Globus pallidus (tissue), 1 donor: ENCODE data around the gene GJC2.

Experiments used
- DNase-seq: peaks from one replicate; pipeline ENCODE4 v3.0.0-alpha.2; 2015; ENCODE audit warnings: low spot score

Gene GJC2

GRCh38 chr1:228145463-228146416, 4.0 kb upstream of the GJC2 start:
- DNase-seq: no peak

DNA sequence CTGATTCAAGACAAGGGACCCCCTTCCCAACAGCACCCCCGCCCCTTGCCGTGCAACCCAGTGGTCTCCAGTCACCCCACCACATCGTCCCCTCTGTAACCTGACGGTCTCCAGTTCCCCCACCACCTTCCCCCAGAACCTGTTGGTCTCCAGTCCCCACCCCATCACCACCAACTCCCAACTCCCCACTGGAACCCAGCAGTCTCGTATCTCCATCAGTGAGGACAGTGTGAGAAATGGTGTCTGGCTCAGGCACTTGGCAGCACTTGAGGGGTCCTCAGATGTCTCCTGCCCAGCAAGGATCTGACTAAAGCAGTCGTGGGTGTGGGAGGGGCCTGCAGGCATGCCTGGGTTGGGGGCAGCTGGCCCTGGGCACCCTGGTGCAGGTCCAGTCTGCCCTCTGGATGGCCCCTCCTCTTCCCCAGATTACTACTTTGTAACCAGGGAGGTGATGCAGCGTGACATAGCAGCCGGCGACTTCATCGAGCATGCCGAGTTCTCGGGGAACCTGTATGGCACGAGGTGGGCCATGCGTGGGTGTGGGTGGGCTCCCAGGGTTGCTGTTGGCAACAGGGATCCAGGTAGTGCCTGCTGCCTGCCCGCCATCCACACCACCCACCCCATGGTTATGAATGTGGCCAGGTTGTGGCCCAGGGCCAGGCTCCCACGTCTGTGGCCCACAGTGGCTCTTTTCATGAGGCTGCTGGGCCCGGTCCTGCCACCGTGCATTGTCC, 3.1 kb upstream of the GJC2 start:
- no peak for DNase-seq

DNA sequence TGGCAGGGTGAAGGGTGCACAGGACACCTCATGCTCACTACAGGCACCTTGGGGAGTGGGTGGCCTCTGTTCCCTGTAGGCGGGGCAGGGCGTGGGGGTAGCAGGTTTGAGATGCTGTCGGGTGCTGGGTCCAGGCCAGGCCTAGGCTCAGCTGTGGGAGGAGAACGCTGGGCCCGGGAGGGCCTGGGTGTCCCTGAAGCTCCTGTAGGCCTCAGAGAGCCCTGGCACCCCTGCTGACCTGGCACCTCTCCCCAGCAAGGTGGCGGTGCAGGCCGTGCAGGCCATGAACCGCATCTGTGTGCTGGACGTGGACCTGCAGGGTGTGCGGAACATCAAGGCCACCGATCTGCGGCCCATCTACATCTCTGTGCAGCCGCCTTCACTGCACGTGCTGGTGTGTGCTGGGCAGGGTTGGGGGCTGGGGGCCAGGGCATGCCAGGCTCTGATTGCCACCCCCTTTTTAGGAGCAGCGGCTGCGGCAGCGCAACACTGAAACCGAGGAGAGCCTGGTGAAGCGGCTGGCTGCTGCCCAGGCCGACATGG, 2.5 kb upstream of the GJC2 start:
- no peak for DNase-seq

- no peak for DNase-seq
Measured at GRCh38 chr1:228147768-228148167, 2.0 kb upstream of the GJC2 start.

DNA sequence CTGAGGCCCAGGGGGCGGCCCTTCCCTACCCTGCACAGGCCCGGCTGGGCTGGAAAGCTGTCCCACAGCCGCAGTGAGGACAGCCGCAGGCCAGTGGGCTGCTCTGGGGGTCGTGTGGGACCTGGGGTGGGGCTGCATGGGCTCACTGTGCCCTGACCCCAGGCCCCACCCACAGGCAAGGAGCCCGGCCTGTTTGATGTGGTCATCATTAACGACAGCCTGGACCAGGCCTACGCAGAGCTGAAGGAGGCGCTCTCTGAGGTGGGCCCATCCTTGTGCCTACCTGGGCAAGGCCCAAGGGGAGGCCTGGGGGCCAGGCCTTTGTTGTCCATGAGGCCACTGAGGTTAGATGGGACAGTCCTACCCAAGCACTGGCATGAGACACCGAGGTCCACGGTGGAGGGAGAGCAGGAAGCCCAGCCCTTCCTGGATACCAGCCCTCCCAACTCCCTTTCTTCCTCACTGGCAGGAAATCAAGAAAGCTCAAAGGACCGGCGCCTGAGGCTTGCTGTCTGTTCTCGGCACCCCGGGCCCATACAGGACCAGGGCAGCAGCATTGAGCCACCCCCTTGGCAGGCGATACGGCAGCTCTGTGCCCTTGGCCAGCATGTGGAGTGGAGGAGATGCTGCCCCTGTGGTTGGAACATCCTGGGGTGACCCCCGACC, 1.4 kb upstream of the GJC2 start:
- no peak for DNase-seq

DNA sequence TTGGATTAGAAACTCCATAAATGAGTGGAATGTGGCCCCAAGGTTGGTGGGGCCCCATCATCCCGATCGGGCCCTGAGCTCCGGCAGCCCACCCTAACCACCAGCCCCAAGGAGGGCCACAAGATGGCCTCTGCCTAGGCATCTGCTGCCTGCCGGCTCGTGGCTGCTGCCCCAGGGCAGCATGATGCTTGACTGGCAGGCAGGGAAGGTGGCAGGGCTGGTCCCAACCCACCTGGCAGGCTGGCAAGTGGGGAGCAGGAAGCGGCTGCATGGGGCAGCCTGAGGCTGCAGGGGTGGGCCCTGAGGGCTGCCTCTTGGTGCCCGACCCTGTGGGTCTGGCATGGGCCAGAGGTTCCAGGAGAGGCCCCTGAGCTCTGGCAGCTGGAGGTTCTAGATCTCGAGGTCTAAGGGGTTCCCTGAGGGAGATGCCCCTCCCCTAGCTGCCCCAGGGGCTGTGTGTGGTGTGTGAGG, 760 bp upstream of the GJC2 start:
- DNase-seq: no peak

DNA sequence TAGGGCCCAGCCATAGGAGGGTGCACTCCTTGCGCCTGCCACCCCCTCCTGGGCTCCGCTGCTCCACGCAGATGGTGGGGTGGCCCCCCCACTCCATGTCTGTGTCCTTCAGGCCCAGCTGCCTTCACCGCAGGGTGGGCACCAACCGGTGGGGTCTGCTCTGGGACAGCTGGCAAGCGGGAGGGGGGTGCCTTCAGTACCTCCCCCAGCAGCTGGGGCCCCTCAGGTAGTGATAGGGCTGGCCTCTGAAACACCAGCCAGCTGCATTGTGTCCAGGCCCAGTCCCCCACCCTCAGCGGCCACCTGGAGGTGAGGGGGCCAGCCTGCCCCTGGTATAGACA, 360 bp downstream of the GJC2 start:
- DNase-seq: peak; percentile 37

GRCh38 chr1:228150461-228151179, 890 bp downstream of the GJC2 start:
- DNase-seq: peak; percentile 82

GRCh38 chr1:228151180-228151925, 1.6 kb downstream of the GJC2 start:
- no peak for DNase-seq

DNA sequence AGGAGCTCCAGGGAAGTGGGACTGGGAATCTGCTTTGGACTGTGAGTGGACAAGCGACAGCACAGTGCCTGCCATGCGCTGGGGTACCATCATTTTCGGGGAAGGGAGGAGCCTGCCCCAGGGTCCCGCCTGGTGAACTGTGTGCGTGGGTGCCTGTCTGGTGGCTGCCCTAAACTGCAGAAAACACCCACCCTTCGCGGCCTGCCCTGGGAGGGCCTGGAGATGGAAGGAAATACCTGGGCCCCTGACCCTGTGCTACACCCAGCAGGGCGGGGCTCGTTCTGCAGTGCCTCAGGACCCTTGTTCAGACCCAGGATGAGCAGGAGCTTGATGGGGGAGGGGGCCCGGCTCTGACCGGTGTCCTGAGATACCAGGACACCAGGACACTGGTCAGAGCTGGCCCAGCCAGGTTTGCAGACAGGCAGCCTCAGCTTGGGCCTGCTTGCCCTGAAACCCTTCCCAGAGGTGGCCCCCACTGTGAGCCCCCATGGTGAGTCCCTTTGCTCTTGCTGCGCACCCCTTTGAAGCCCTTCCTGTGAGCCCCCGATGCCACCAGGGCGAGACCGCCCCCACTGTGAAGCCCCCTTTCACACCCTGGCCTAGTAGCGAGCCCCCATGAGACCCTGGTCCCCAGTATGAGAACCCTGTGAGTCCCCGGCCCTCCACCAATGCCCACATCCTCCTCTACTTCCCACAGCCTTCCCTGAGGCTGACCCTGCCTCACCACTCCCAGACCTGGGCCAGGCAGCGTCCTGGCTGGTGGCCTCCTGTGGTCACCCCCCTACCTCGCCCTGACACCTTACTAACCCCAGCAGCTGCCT, 2.6 kb downstream of the GJC2 start:
- no peak for DNase-seq

DNA sequence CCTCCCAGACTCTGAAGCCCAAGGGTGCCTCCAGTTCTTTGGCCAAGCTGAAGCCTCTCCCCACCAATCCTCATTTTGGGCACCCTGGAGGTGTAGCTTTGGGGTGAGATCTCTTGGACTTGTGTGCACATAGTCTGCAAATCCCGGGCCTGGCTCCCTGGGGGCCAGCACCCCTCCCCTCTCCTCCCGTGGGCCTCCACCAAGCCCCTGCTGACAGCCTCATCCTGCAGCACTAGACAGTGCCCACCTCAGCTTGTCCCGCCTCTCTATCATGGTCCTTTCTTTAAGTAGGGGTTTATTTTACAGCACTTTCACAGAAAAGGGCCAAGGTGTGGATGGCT, 3.2 kb downstream of the GJC2 start:
- no peak for DNase-seq

GRCh38 chr1:228154021-228154669, 4.4 kb downstream of the GJC2 start:
- DNase-seq: no peak

GRCh38 chr1:228154670-228155571, 5.2 kb downstream of the GJC2 start:
- no peak for DNase-seq

GRCh38 chr1:228155596-228156514, 6.1 kb downstream of the GJC2 start:
- no peak for DNase-seq

DNA sequence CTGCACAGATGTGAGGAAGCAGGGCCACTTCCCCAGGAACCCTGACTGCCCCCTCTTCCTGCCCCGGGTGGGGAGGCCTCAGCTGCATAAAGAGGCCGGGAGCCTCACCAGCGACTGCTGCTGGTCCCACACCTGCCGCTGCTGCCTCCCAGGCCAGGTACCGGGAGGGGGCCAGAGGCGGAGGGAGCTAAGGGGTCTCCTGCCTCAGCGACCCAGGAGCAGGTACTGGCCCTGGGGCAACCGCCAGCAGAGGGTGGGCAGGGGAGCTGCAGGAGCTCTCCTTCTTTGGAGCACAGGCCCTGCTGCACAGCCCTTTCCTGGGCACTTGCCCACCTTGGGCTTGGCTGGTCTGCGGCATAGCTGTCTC, 6.8 kb downstream of the GJC2 start:
- DNase-seq: no peak

DNA sequence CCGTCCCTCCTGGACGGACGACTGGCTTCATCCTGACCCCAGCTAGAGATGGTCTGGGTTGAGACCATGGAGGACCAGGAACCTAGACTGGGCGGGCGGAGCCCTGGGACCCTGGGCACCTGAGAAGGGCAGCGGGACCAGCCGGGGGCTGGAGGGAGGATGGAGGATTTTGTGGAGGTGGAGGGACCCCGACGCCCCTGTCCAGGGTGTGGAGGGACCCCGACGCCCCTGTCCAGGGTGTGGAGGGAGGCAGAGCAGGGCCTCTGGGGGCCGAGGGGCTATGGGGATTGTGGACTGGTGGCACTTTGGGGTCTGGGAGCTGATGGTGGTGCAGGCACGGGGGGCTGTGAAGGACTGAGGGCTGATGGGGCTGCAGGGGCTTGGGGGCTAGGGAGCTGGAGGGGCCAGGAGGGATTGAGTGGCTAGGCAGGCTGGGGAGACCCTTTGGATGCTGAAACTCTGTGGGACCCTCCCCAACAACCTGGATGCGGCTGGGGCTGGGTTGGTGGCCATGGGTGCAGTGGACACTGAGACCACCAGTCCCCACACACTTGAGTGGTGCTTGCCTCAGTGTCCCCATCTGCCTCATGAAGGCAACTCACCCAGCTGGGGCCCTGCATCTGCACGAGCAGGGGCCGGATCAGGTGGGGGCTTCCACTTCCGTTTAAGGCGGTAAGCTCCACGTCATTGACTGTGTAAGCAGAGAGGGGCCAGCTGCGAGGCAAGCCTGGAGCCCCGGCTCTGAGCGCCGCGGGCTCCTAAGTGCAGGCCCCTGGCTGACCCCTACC, 7.4 kb downstream of the GJC2 start:
- DNase-seq: no peak

GRCh38 chr1:228157729-228158126, 8.0 kb downstream of the GJC2 start:
- no peak for DNase-seq
